ENCODE data around the gene IQSEC1. TPM values are rescaled to one million over a fixed set of nuclear protein-coding genes. Genes with fewer than 3 reads are reported as not detected.

IQSEC1 gene
- polyA plus RNA-seq, 3 donors: 17.7 to 61.7 (median 30.3) TPM

DNA sequence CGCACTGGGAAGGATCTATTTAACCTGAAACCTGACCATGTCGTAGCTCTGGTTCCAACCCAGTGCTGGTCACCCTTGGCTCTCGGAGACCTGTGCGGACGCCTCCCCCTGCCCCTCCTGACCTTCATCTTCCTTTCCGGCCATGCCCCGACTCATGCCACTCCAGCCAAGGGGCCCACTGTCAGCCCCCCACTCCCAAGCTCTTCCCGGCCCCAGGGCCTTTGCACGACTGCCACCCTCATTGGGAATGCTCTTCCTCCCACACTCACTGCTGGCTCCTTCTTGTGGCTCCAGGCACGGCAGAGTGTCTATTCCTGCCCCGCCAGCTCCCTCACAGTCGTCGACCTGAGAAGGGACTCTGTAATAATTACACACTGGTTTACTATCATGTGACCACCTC is 9.4 kb upstream of the IQSEC1 start:
- intact Hi-C loops (cut with micrococcal nuclease): no loop called here
- Histone ChIP-seq H3K36me3 (replicated peaks in 1 of 2; ENCODE audit: control insufficient read depth in 1 of 2, insufficient read depth in 2 of 2, low read length in 2 of 2) (no peaks in the 10 kb centered on the region), H3K4me2 (replicated peaks; ENCODE audit: extremely low read depth, low read length, poor library complexity, severe bottlenecking) (no peak overlapping the region), H3K4me3 (replicated peaks in 1 of 3; ENCODE audit: low read depth in 2 of 3, low read length in 3 of 3) (no peak overlapping the region), H3K27me3 (ENCODE audit: control insufficient read depth in 2 of 2, insufficient read depth in 2 of 2, low read length in 2 of 2) (no peaks in the 10 kb centered on the region), H3K79me2 (ENCODE audit: insufficient read depth, low read length) (no peaks in the 10 kb centered on the region), H2AFZ (ENCODE audit: insufficient read depth, low read depth, low read length, poor library complexity, severe bottlenecking) (no peak overlapping the region), H3K9me3 (replicated peaks in 1 of 2; ENCODE audit: control insufficient read depth in 1 of 2, insufficient read depth in 1 of 2, low read length in 2 of 2) (no peaks in the 10 kb centered on the region), H4K20me1 (ENCODE audit: insufficient read depth, low read length) (no peaks in the 10 kb centered on the region), H3K4me1 (ENCODE audit: control insufficient read depth in 1 of 2, insufficient read depth in 2 of 2, low read length in 2 of 2) (peaks cover 0 to 9% of the 10 kb centered on the region in 2 donors), H3K9ac (ENCODE audit: insufficient read depth, low read length, poor library complexity, severe bottlenecking) (no peak overlapping the region), H3K27ac (ENCODE audit: low read depth in 1 of 2, low read length in 2 of 2) (no peak overlapping the region)
- H3K27ac Mint-ChIP-seq: no peak overlapping the region
- peaks cover 2 to 17% (median 8%) of the 10 kb centered on the region in 3 donors for H3K27me3 Mint-ChIP-seq (ENCODE audit: low read depth in 3 of 3)
- peaks cover 0 to 1% (median 0%) of the 10 kb centered on the region in 7 donors for H3K9me3 Mint-ChIP-seq
- TF ChIP-seq, protein P1, sequence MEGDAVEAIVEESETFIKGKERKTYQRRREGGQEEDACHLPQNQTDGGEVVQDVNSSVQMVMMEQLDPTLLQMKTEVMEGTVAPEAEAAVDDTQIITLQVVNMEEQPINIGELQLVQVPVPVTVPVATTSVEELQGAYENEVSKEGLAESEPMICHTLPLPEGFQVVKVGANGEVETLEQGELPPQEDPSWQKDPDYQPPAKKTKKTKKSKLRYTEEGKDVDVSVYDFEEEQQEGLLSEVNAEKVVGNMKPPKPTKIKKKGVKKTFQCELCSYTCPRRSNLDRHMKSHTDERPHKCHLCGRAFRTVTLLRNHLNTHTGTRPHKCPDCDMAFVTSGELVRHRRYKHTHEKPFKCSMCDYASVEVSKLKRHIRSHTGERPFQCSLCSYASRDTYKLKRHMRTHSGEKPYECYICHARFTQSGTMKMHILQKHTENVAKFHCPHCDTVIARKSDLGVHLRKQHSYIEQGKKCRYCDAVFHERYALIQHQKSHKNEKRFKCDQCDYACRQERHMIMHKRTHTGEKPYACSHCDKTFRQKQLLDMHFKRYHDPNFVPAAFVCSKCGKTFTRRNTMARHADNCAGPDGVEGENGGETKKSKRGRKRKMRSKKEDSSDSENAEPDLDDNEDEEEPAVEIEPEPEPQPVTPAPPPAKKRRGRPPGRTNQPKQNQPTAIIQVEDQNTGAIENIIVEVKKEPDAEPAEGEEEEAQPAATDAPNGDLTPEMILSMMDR (IDR thresholded peaks at IDR 0.05): no peak
- no peak overlapping the region for H3K4me3 Mint-ChIP-seq
- DNase-seq: no peak
- 91% methylated on average over 10 of the region's 13 CpGs for WGBS (ENCODE audit: insufficient coverage)
- no peaks in the 10 kb centered on the region for H3K36me3 Mint-ChIP-seq
- H3K4me1 Mint-ChIP-seq: peaks cover 16% of the 10 kb centered on the region

DNA sequence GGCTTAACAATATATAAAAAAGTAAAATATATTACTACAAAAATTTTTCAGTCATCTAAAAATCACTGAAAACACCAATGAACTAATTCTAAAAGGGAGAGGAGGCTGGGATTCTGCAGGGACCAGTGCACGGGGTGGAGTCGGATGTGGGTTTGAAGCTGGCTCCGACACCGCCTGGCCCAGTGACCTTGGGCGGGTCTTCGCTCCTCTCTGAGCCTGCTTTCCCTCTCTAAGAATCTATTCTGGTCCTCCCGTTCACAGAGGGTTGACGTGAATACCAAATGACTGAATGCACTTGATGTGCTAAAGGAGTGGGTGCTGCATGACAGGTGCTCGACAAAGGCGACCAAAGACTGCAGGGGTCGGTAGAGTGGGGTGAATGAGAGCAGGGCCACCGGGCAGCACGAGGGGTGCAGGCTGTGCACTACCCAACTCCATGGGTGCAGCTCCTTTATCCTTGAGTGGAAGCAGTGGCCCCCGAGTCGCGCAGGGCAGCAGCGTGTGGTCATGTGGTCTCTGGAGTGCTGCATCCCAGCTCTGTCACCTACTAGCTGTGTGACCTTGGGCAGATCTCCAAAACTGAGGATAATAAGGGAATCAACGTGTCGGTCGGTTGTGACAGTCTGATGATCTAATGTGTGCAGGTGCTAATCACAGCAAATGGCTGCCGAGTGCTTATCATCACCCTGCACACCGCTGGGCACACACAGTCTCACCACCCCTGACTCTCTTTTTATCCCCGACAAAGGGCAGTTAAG is 8.6 kb upstream of the IQSEC1 start:
- Mint-ChIP-seq H3K27me3 (ENCODE audit: low read depth in 3 of 3) (peaks cover 3 to 18% (median 8%) of the 10 kb centered on the region in 3 donors), H3K9me3 (peaks cover 0 to 1% (median 0%) of the 10 kb centered on the region in 7 donors), H3K4me3 (no peak overlapping the region), H3K4me1 (peaks cover 9% of the 10 kb centered on the region), H3K36me3 (no peaks in the 10 kb centered on the region), H3K27ac (no peak overlapping the region)
- H2AFZ ChIP-seq (ENCODE audit: insufficient read depth, low read depth, low read length, poor library complexity, severe bottlenecking): no peak overlapping the region
- H3K27me3 ChIP-seq (ENCODE audit: control insufficient read depth in 2 of 2, insufficient read depth in 2 of 2, low read length in 2 of 2): no peaks in the 10 kb centered on the region
- H3K4me1 ChIP-seq (ENCODE audit: control insufficient read depth in 1 of 2, insufficient read depth in 2 of 2, low read length in 2 of 2): peaks cover 0 to 5% of the 10 kb centered on the region in 2 donors
- 95% methylated on average over 15 of the region's 23 CpGs for WGBS (ENCODE audit: insufficient coverage)
- H4K20me1 ChIP-seq (ENCODE audit: insufficient read depth, low read length): no peaks in the 10 kb centered on the region
- no peak overlapping the region for H3K9ac ChIP-seq (ENCODE audit: insufficient read depth, low read length, poor library complexity, severe bottlenecking)
- intact Hi-C loops (cut with micrococcal nuclease): no loop called here
- TF ChIP-seq, protein P1 (IDR thresholded peaks at IDR 0.05): no peak
- no peaks in the 10 kb centered on the region for H3K79me2 ChIP-seq (ENCODE audit: insufficient read depth, low read length)
- H3K4me2 ChIP-seq (replicated peaks; ENCODE audit: extremely low read depth, low read length, poor library complexity, severe bottlenecking): no peak overlapping the region
- H3K4me3 ChIP-seq (replicated peaks in 1 of 3; ENCODE audit: low read depth in 2 of 3, low read length in 3 of 3): no peak overlapping the region
- no peaks in the 10 kb centered on the region for H3K36me3 ChIP-seq (replicated peaks in 1 of 2; ENCODE audit: control insufficient read depth in 1 of 2, insufficient read depth in 2 of 2, low read length in 2 of 2)
- H3K9me3 ChIP-seq (replicated peaks in 1 of 2; ENCODE audit: control insufficient read depth in 1 of 2, insufficient read depth in 1 of 2, low read length in 2 of 2): no peaks in the 10 kb centered on the region
- DNase-seq: no peak
- H3K27ac ChIP-seq (ENCODE audit: low read depth in 1 of 2, low read length in 2 of 2): no peak overlapping the region
